SK-N-MC (cell line): ENCODE measurements around the gene TFCP2.

Experiments used
- DNase-seq: peaks from one replicate; pipeline ENCODE4 v3.0.0-alpha.2; 2011; ENCODE audit warnings: low read depth, low spot score
- H3K27ac ChIP-seq: fragments of 200-600 bp; sonication (generic); 2 replicates; pipeline ENCODE4 v1.5.1; 2016; ENCODE audit warnings: mixed run types
- H3K36me3 ChIP-seq: fragments of 200-600 bp; sonication (generic); 2 replicates; pipeline ENCODE4 v1.6.1; 2017; ENCODE audit warnings: antibody characterized with exemption, low read length, mixed read lengths; ENCODE audit not compliant: insufficient read depth
- H3K4me3 ChIP-seq: fragments of 200-600 bp; sonication (generic); 2 replicates; pipeline ENCODE4 v1.5.1; 2016
- H3K9ac ChIP-seq: fragments of 200-600 bp; sonication (generic); 2 replicates; pipeline ENCODE4 v1.8.0; 2017; ENCODE audit warnings: mixed run types, mixed read lengths; ENCODE audit not compliant: insufficient read length
- H3K9me3 ChIP-seq: fragments of 200-600 bp; sonication (generic); 2 replicates; pipeline ENCODE4 v1.6.1; 2017; ENCODE audit warnings: low read depth, mild to moderate bottlenecking, antibody characterized with exemption, low read length, moderate library complexity, mixed read lengths
- EZH2 ChIP-seq: fragments of 200-600 bp; sonication (generic); IDR thresholded peaks from one replicate; pipeline ENCODE4 v1.6.1; 2017; ENCODE audit warnings: antibody characterized with exemption
- FOXP2 ChIP-seq: optimal IDR thresholded peaks from 2 replicates; pipeline ENCODE3; 2011; ENCODE audit warnings: mild to moderate bottlenecking, moderate library complexity; ENCODE audit not compliant: insufficient read depth; ENCODE audit errors: extremely low read length, control extremely low read depth
- POLR2AphosphoS5 ChIP-seq: IDR thresholded peaks from 2 replicates; pipeline ENCODE4 v1.6.1; 2012; ENCODE audit warnings: mild to moderate bottlenecking, low read depth, low read length, borderline replicate concordance

Gene TFCP2

DNA sequence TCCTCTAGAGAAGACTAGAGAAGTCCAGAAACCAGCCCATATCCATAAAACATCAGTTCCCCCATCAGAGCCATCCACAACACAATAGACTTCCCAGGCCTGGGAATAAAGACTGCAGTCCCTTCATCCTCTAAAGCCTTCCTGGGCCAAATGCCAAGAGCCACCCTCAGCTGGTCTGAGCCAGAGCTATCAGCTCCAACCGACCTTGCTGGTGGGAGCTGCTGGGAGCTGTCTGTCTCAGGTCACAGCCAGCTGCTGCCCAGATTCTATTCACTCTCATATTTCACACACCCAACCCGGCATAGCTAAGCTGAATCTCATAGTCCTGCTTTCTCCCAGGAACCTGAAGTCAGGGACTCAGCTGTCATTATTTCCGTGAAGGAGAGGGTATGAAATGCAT is 10.9 kb upstream of the TFCP2 start:
- no peak overlapping the region for H3K4me3 ChIP-seq
- no peak for TF ChIP-seq POLR2AphosphoS5
- TF ChIP-seq EZH2 = no peak
- no peak for TF ChIP-seq FOXP2
- no peak for DNase-seq
- no peaks in the 10 kb centered on the region for H3K9me3 ChIP-seq
- H3K36me3 ChIP-seq = no peaks in the 10 kb centered on the region
- no peak overlapping the region for H3K27ac ChIP-seq
- H3K9ac ChIP-seq = no peak overlapping the region

DNA sequence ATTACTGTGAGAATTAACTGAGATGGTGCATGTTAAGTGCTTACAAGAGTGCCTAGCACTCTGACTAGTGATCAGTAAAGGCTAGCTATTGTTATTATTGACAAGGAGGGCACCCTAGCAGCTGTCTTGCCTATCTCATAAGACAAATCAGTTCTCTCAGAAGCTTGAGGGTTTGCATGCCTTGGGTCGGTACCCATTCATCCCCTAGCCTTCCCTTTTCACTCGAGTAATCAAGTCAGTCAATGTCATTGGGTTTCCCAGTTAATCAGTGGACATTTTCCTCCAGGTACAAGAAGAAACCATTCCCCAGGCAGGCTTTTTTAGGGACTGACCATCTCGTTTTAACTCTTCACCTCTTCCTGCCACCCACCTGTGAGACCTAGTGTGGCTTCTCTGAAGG is 10.4 kb upstream of the TFCP2 start:
- no peak for DNase-seq
- Histone ChIP-seq H3K9ac (no peak overlapping the region), H3K9me3 (no peaks in the 10 kb centered on the region), H3K36me3 (no peaks in the 10 kb centered on the region), H3K27ac (no peak overlapping the region), H3K4me3 (no peak overlapping the region)
- TF ChIP-seq EZH2 (no peak), POLR2AphosphoS5 (no peak), FOXP2 (no peak)

DNA sequence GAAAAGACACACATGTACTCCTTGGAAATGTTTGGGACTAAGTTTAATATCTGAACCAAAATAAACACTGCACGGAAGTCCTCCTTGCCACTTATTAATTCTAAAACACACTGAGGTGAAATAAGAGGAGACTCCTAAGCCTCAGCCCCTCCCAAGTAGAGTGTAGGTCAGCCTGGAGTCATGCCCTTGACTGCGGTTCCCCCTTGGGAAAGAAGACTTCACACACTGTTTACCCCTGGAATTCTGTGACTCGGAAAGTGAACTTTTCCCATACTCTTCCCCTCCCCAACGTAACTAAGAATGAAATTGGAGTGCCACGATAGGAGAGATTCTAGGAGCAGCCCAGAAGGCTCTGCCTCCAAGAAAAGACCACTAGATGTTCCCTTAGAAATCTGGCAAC is 8.6 kb upstream of the TFCP2 start:
- no peak for DNase-seq
- H3K36me3 ChIP-seq = no peaks in the 10 kb centered on the region
- H3K4me3 ChIP-seq = no peak overlapping the region
- H3K27ac ChIP-seq = no peak overlapping the region
- TF ChIP-seq FOXP2 (no peak), POLR2AphosphoS5 (no peak), EZH2 (no peak)
- no peak overlapping the region for H3K9ac ChIP-seq
- no peaks in the 10 kb centered on the region for H3K9me3 ChIP-seq

- no peak for DNase-seq
- TF ChIP-seq EZH2 (no peak), POLR2AphosphoS5 (no peak), FOXP2 (no peak)
- Histone ChIP-seq H3K4me3 (no peak overlapping the region), H3K9ac (no peak overlapping the region), H3K36me3 (no peaks in the 10 kb centered on the region), H3K9me3 (no peaks in the 10 kb centered on the region), H3K27ac (no peak overlapping the region)
Observed at GRCh38 chr12:51177897-51178296, 5.0 kb upstream of the TFCP2 start.

DNA sequence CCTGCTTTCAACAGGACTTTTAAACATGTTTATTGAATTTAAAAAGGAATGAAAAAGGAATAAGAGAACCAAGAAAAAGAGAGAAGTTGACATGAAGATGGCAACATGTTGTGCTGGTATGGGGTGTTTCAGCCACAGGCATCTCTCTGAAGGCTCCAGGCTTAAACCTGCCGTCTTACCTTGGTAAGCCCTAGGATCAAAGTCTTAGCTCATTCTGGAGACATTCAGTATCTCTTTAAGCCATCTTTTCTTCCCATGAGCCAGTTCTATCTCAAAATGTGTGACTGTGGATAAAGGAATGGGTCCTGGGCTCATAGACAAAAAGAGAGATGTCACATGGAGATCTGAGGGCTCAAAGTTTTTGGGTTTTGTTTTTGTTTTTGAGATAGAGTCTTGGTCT is 1.6 kb upstream of the TFCP2 start:
- Histone ChIP-seq H3K9ac (no peak overlapping the region), H3K36me3 (no peaks in the 10 kb centered on the region), H3K4me3 (no peak overlapping the region), H3K27ac (peak overlapping the region; percentile 25; the same call in 1 of the 2 replicates), H3K9me3 (no peaks in the 10 kb centered on the region)
- no peak for DNase-seq
- no peak for TF ChIP-seq EZH2
- TF ChIP-seq FOXP2 = no peak

DNA sequence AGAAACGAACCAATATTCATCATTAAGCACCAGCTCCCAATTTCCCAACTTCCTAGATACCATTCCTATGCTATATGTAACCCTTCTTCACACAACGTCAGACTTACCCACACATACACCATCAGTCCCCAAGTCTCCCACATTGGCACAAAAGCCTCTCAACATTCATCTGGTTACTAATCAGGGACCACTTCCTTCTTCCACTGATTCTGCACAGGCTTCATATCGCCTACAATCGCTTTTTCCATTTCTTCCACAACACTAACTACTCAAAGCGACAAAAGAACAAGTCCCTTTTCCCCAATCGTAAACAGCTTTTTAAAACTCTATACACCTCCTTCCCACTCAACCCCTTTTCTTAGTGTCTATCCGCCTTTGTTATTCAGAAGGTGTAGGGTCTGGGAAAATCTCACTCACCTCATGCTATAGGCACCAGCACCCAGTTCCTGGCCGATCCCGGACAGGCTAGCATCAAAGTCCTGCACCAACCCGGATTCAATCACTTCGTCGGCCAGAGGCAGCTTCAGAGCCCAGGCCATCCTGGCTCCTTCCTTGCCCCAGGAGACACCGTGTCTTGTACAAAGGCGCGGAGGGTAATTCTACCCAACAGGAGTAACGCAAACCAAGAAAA is 936 bp downstream of the TFCP2 start:
- DNase-seq = no peak
- peak overlapping the region; percentile 76 for H3K4me3 ChIP-seq
- no peaks in the 10 kb centered on the region for H3K36me3 ChIP-seq
- TF ChIP-seq FOXP2 (no peak), EZH2 (no peak), POLR2AphosphoS5 (no peak)
- no peaks in the 10 kb centered on the region for H3K9me3 ChIP-seq
- H3K27ac ChIP-seq = no peak overlapping the region
- H3K9ac ChIP-seq = peak overlapping the region; percentile 51

- Histone ChIP-seq H3K4me3 (no peak overlapping the region), H3K9me3 (no peaks in the 10 kb centered on the region), H3K27ac (no peak overlapping the region), H3K9ac (no peak overlapping the region), H3K36me3 (no peaks in the 10 kb centered on the region)
- DNase-seq = no peak
- TF ChIP-seq FOXP2 = no peak
- no peak for TF ChIP-seq POLR2AphosphoS5
- no peak for TF ChIP-seq EZH2
Observed at GRCh38 chr12:51163795-51164194, 9.1 kb downstream of the TFCP2 start.

DNA sequence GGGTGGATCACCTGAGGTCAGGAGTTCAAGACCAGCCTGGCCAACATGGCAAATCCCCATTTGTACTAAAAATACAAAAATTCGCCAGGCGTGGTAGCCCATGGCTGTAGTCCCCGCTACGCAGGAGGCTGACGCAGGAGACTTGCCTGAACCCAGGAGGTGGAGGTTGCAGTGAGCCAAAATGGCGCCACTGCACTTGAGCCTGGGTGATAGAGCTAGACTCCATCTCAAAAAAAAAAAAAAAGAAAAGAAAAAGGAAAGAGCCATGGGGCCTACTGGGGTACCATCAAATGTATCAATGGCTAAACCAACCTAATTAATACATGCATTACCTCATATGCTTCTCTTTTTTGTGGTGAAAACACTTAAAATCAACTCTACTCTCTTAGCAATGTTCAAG is 10.7 kb downstream of the TFCP2 start:
- Histone ChIP-seq H3K4me3 (no peak overlapping the region), H3K36me3 (no peaks in the 10 kb centered on the region), H3K9me3 (no peaks in the 10 kb centered on the region), H3K9ac (no peak overlapping the region), H3K27ac (no peak overlapping the region)
- DNase-seq = no peak
- TF ChIP-seq FOXP2 = no peak
- TF ChIP-seq EZH2 = no peak
- no peak for TF ChIP-seq POLR2AphosphoS5
